ENCODE data around the gene EMP3. TPM values are rescaled to one million over a fixed set of nuclear protein-coding genes. Genes with fewer than 3 reads are reported as not detected.

The EMP3 gene
- total and polyA plus RNA-seq, 2 of the 4 experiments (the other 2 are of a cell fraction), result 147 to 632 TPM

- H2BK15ac ChIP-seq (ENCODE audit: low read depth, low read length), result no peak overlapping the region
- no peak overlapping the region for H2BK20ac ChIP-seq (ENCODE audit: low read depth, low read length)
- H2AFZ ChIP-seq (replicated peaks; ENCODE audit: low read length, poor library complexity), result no peak overlapping the region
- H3K9ac ChIP-seq (ENCODE audit: low read depth, low read length), result no peak overlapping the region
- H4K91ac ChIP-seq (ENCODE audit: insufficient read depth, low read depth, low read length), result no peak overlapping the region
- ATAC-seq (ENCODE audit: low read depth) (no peak), DNase-seq (no peak)
- 96% methylated on average over 4 of the region's 16 CpGs; no CpG with 5 or more reads in 1 of the 2 experiments for WGBS, 2 experiments (ENCODE audit: extremely low coverage in 2 of 2, insufficient read length in 1 of 2)
- no peak overlapping the region for H4K8ac ChIP-seq (ENCODE audit: low read depth in 2 of 2, low read length in 2 of 2)
- in situ Hi-C loops (cut with MboI; ENCODE audit: low sequenced_read_pairs), result no loop called here
- H3K4me1 ChIP-seq (ENCODE audit: control insufficient read depth, insufficient read depth, low read length), result no peaks in the 10 kb centered on the region
- no peak overlapping the region for H2AK9ac ChIP-seq (replicated peaks; ENCODE audit: low read depth, low read length, poor library complexity)
- no peaks in the 10 kb centered on the region for H3K9me1 ChIP-seq (ENCODE audit: insufficient read depth, low read length)
- TF ChIP-seq MXI1 (IDR thresholded peaks at IDR 0.05; ENCODE audit: borderline replicate concordance, low read depth, low read length), result no peak
- TF ChIP-seq MAZ (IDR thresholded peaks at IDR 0.05; ENCODE audit: borderline replicate concordance, low read depth, low read length), result no peak
- no peak for TF ChIP-seq ELK1 (IDR thresholded peaks at IDR 0.05; ENCODE audit: borderline replicate concordance, low read depth, low read length)
- no peak for TF ChIP-seq RAD21 (IDR thresholded peaks at IDR 0.05; ENCODE audit: low read length)
- no peak for TF ChIP-seq RCOR1 (IDR thresholded peaks at IDR 0.05; ENCODE audit: insufficient replicate concordance, low read length)
- no peak for TF ChIP-seq POLR2A (IDR thresholded peaks at IDR 0.05; ENCODE audit: low read depth, low read length)
- TF ChIP-seq CEBPB (IDR thresholded peaks at IDR 0.05; ENCODE audit: low read depth, low read length), result no peak
- peaks cover 4% of the 10 kb centered on the region; the same call in 1 of the 2 replicates for H3K27me3 ChIP-seq (ENCODE audit: control insufficient read depth, insufficient read depth, low read length)
- H3K4me3 ChIP-seq (ENCODE audit: insufficient read depth, low read depth, low read length), result no peak overlapping the region
- ChIA-PET CTCF (no interaction called here), POLR2A (ENCODE audit: unreplicated experiment) (interaction anchor here (0.6 kb wide), 1 partner anchor 295 kb away, joined by 4 read pairs; no protein-coding TSS in a partner anchor)
- H2BK5ac ChIP-seq (ENCODE audit: low read depth, low read length, poor library complexity, severe bottlenecking), result no peak overlapping the region
- no peaks in the 10 kb centered on the region for H3K79me1 ChIP-seq (ENCODE audit: low read depth in 1 of 2, low read length in 2 of 2)
- no peak overlapping the region for H4K5ac ChIP-seq (ENCODE audit: low read depth, low read length)
- H3K27ac ChIP-seq (ENCODE audit: insufficient read depth, low read length), result no peak overlapping the region
- no TSS peak for BruUV-seq (replicated peaks)
- no peak overlapping the region for H3K4me2 ChIP-seq (ENCODE audit: low read depth, low read length)
- H3K9me3 ChIP-seq (ENCODE audit: control insufficient read depth, insufficient read depth, low read length), result no peaks in the 10 kb centered on the region
- no peak overlapping the region for H3K56ac ChIP-seq (ENCODE audit: extremely low read depth, insufficient read depth, low read length)
- H3K23ac ChIP-seq (ENCODE audit: low read depth, low read length), result no peak overlapping the region
- no peak overlapping the region for H3K18ac ChIP-seq (ENCODE audit: low read depth, low read length)
- intact Hi-C loops (cut with micrococcal nuclease), result no loop called here
- no peak overlapping the region for H3K4ac ChIP-seq (ENCODE audit: low read depth, low read length)
- dilution Hi-C loops (cut with HindIII; ENCODE audit: low sequenced_read_pairs, unreplicated experiment), result no loop called here
- H3K36me3 ChIP-seq (ENCODE audit: control insufficient read depth, insufficient read depth, low read length), result no peaks in the 10 kb centered on the region
- no peak overlapping the region for H2AK5ac ChIP-seq (ENCODE audit: low read depth, low read length)
- no peak overlapping the region for H2BK120ac ChIP-seq (ENCODE audit: low read depth, low read length)
- no peaks in the 10 kb centered on the region for H4K20me1 ChIP-seq (ENCODE audit: insufficient read depth, low read length)
- H3K14ac ChIP-seq (replicated peaks; ENCODE audit: low read depth, low read length), result no peak overlapping the region
Observed at GRCh38 chr19:48297975-48298374, 27.4 kb upstream of the EMP3 start.

Data from IMR-90 (cell line).